ENCODE data around the gene PBX1. TPM values are rescaled to one million over a fixed set of nuclear protein-coding genes. Genes with fewer than 3 reads are reported as not detected.

Gene PBX1
- total and polyA plus RNA-seq, 2 of the 4 experiments (the other 2 are of a cell fraction): 13.9 to 17.9 TPM

DNA sequence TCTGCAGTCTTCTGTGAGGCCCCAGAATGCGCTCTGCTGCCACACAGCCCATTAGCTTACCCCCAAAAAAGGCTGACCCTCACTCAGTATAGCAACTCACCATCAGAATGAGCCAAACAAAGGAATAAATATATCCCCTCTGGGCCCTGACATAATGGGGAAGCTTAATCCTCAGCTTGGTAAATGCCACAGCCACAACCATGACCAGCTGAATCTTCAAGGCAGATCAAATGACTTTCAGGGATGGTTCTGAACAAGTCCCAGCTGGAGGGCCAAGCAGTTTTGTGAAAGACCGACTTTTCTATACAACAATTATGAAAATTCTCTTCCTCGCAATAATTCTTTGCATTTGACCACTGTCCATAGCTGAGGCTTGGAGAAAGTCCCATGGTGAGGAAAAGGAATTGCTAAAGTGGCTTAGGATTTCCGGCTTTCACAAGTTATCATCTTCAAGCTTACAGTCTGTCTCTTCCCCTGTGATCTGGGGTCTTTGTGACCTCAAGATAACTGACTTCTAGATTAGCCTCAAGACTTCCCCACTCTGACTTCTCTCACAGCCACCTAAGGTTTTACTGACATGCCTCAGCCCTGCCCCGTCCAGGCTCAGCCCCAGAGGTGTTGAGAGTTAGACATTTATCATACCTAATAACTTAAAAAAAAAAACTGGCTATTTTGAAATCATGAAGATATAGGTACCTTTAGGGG lies 47.8 kb upstream of the PBX1 start:
- TF ChIP-seq MAZ (IDR thresholded peaks at IDR 0.05; ENCODE audit: borderline replicate concordance, low read depth, low read length) (no peak), POLR2A (IDR thresholded peaks at IDR 0.05; ENCODE audit: low read depth, low read length) (no peak), FOS (IDR thresholded peaks at IDR 0.05; ENCODE audit: low read depth, low read length) (no peak), RFX5 (IDR thresholded peaks at IDR 0.05; ENCODE audit: low read depth, low read length) (no peak), CHD1 (IDR thresholded peaks at IDR 0.05; ENCODE audit: low read depth, low read length) (no peak), RCOR1 (IDR thresholded peaks at IDR 0.05; ENCODE audit: insufficient replicate concordance, low read length) (no peak), SMC3 (IDR thresholded peaks at IDR 0.05; ENCODE audit: low read depth, low read length) (no peak), RAD21 (IDR thresholded peaks at IDR 0.05; ENCODE audit: low read length) (no peak)
- TF ChIP-seq, protein P1, sequence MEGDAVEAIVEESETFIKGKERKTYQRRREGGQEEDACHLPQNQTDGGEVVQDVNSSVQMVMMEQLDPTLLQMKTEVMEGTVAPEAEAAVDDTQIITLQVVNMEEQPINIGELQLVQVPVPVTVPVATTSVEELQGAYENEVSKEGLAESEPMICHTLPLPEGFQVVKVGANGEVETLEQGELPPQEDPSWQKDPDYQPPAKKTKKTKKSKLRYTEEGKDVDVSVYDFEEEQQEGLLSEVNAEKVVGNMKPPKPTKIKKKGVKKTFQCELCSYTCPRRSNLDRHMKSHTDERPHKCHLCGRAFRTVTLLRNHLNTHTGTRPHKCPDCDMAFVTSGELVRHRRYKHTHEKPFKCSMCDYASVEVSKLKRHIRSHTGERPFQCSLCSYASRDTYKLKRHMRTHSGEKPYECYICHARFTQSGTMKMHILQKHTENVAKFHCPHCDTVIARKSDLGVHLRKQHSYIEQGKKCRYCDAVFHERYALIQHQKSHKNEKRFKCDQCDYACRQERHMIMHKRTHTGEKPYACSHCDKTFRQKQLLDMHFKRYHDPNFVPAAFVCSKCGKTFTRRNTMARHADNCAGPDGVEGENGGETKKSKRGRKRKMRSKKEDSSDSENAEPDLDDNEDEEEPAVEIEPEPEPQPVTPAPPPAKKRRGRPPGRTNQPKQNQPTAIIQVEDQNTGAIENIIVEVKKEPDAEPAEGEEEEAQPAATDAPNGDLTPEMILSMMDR (conservative IDR thresholded peaks at IDR 0.05; ENCODE audit: low read depth, low read length): no peak
- TF ChIP-seq, protein P2, sequence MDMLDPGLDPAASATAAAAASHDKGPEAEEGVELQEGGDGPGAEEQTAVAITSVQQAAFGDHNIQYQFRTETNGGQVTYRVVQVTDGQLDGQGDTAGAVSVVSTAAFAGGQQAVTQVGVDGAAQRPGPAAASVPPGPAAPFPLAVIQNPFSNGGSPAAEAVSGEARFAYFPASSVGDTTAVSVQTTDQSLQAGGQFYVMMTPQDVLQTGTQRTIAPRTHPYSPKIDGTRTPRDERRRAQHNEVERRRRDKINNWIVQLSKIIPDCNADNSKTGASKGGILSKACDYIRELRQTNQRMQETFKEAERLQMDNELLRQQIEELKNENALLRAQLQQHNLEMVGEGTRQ (IDR thresholded peaks at IDR 0.05; ENCODE audit: low read depth, low read length): no peak
- ATAC-seq (ENCODE audit: low read depth) (no peak), DNase-seq (no peak)
- Histone ChIP-seq H2BK20ac (ENCODE audit: low read depth, low read length) (no peak overlapping the region), H3K56ac (ENCODE audit: extremely low read depth, insufficient read depth, low read length) (no peak overlapping the region), H2AFZ (replicated peaks; ENCODE audit: low read length, poor library complexity) (no peak overlapping the region), H3K9me3 (ENCODE audit: control insufficient read depth, insufficient read depth, low read length) (no peaks in the 10 kb centered on the region), H2BK120ac (ENCODE audit: low read depth, low read length) (no peak overlapping the region), H3K4me2 (ENCODE audit: low read depth, low read length) (no peak overlapping the region), H4K20me1 (ENCODE audit: insufficient read depth, low read length) (no peaks in the 10 kb centered on the region), H3K36me3 (ENCODE audit: control insufficient read depth, insufficient read depth, low read length) (no peaks in the 10 kb centered on the region), H2BK5ac (ENCODE audit: low read depth, low read length, poor library complexity, severe bottlenecking) (no peak overlapping the region), H4K91ac (ENCODE audit: insufficient read depth, low read depth, low read length) (no peak overlapping the region), H4K8ac (ENCODE audit: low read depth in 2 of 2, low read length in 2 of 2) (no peak overlapping the region), H3K9ac (ENCODE audit: low read depth, low read length) (no peak overlapping the region), H2BK15ac (ENCODE audit: low read depth, low read length) (no peak overlapping the region), H2AK9ac (replicated peaks; ENCODE audit: low read depth, low read length, poor library complexity) (no peak overlapping the region), H3K14ac (replicated peaks; ENCODE audit: low read depth, low read length) (no peak overlapping the region), H3K18ac (ENCODE audit: low read depth, low read length) (no peak overlapping the region), H3K27me3 (ENCODE audit: control insufficient read depth, insufficient read depth, low read length) (peaks cover 2% of the 10 kb centered on the region), H3K4ac (ENCODE audit: low read depth, low read length) (no peak overlapping the region), H3K23ac (ENCODE audit: low read depth, low read length) (no peak overlapping the region), H3K79me1 (ENCODE audit: low read depth in 1 of 2, low read length in 2 of 2) (no peaks in the 10 kb centered on the region), H3K27ac (ENCODE audit: insufficient read depth, low read length) (no peak overlapping the region), H3K4me3 (ENCODE audit: insufficient read depth, low read depth, low read length) (no peak overlapping the region), H4K5ac (ENCODE audit: low read depth, low read length) (no peak overlapping the region), H3K4me1 (ENCODE audit: control insufficient read depth, insufficient read depth, low read length) (no peaks in the 10 kb centered on the region), H2AK5ac (ENCODE audit: low read depth, low read length) (no peak overlapping the region), H3K9me1 (ENCODE audit: insufficient read depth, low read length) (no peaks in the 10 kb centered on the region)
- ChIA-PET POLR2A (ENCODE audit: unreplicated experiment) (no interaction called here), CTCF (interaction anchor here (1.8 kb wide), 1 partner anchor 107 kb away, joined by 4 read pairs; no protein-coding TSS in a partner anchor)
- WGBS, 2 experiments (ENCODE audit: extremely low coverage in 2 of 2, insufficient read length in 1 of 2): 86% methylated on average over 1 of the region's 5 CpGs; no CpG with 5 or more reads in 1 of the 2 experiments
- dilution Hi-C loops (cut with HindIII; ENCODE audit: low sequenced_read_pairs, unreplicated experiment): no loop called here
- intact Hi-C loops (cut with micrococcal nuclease): loop anchor here (2.0 to 5.0 kb wide), 2 partner anchors 106 to 276 kb away; no protein-coding TSS in a partner anchor
- no TSS peak for BruUV-seq (replicated peaks)
- in situ Hi-C loops (cut with MboI; ENCODE audit: low sequenced_read_pairs): no loop called here
